HG02981 (cell line): ENCODE results near the gene WWC1.
"Not testable (repeated sequence)": the region's sequence is repeated elsewhere in the genome, so short reads cannot be mapped to it uniquely, and the experiment has no call there.

Experiments
- ATAC-seq: cut with Tn5 transposase; IDR thresholded peaks from one replicate; pipeline ENCODE4 v1.9.1; 2021; ENCODE audit warnings: mild to moderate bottlenecking, moderate library complexity; ENCODE audit not compliant: unreplicated experiment

Gene WWC1

DNA sequence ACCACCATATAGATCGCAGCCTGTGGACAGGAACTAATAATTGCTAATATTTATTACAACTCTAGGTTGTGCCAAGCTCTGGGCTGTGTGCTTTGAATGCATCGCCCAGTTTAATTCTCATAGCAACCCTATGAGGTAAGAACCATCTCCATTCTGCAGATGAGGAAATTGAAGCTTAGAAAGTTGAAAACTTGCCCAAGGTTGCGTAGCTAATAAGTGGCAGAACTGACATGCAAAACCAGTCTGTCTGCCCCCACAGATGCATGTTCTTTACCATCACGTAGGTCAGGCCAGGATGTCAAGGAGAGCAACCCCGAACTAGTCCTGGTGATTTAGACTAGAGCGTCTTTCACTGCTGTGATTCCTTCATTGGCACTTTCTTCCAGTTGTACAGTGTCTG is 15.6 kb downstream of the WWC1 start:
- no peak for ATAC-seq

DNA sequence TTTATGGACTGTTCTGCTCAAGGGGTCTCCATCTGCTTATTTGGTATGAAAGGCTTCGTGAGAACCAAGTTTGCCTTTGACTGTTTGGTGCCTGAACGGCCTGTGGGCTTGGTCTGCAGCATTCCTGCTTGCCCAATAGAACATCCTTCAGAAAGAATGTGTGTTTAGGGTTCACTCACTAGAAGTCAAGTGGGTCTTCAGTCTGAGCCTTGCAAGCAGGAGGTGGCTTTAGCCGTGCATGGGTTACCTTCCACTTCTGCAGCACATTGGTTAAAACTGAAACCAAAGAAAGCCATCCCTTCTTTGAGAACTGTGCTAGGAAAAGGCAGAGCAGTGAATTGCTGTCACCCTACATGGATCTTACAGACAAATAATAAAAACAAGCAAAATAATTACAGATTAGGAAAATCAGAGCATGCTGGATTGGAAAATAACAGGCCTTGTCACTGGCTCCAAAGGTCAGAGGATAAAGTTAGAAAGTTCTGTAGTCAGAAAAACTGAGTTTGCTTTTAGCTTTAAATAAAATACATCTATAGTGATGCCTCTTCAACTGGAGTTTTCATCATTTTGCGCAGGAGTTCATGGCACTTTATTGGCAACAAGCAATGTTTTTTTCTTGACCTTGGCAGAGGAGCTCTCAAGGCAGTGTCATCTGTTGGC is 16.6 kb downstream of the WWC1 start:
- no peak for ATAC-seq

DNA sequence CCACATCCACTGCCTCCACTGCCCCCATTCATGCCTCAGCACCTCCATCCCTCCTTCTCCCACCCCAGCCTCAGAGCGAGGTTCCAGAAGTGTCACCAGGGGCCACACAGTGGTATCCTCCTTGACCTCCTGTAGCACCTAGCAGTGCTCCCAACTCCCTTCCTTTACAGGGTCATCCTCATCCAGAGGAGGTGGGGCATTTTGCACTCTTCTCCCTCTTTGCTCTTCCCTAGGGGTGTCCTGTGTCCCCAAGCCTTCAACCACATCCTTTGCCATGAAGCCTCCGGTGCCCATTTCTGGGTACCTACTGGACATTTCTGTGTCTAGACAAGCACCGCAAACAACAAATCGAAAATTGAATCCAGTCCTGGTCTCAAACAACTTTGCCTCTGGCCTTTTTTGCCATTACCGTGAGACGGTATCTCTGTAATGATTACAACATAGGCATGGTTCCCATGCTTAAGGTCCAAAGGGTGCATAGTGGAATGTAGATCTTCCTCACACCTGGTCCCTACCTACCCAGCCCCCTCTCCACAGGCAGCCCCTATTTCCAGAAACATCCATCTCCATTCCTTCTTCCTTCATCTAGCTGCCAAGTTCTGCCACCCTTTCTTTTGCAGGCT is 17.6 kb downstream of the WWC1 start:
- no peak for ATAC-seq

DNA sequence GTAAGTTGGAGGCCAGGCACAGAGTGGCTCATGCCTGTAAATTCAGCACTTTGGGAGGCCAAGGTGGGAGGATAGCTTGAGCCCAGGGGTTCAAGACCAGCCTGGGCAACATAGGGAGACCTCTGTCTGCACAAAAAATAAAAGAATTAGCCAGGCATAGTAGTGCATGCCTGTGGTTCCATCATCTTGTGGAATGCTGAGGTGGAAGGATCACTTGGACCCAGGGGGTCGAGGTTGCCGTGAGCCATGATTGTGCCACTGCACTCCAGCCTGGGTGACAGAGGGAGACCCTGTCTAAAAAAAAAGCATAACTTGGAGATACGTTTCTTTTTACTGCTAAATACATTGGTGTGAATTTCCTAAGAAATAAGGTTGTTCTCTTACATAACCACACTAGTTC is 19.1 kb downstream of the WWC1 start:
- ATAC-seq = not testable (repeated sequence)

DNA sequence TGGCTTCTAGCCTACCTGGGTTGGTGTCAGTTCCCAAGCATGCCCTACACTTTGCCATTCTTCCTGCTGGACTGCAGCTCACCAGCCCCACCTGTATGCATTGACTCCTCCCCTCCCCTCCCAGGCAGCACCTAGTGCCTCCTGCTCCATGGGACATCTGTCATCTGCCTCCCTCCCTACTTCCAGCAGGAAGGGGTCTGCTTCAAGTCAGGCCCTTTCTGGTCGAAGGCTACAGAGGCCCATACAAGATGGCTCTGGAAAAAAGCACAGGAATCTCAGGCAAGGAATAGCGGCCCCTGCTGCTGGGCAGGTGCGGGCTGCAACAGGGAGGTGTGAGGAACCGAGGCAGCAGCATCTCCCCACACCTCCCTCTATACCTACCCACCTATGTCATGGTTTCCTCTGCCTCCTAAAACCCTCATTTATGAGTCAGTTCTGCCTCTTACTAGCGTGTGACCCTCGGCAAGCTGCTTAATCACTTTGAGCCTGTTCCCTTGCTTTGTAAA is 19.7 kb downstream of the WWC1 start:
- ATAC-seq = no peak

DNA sequence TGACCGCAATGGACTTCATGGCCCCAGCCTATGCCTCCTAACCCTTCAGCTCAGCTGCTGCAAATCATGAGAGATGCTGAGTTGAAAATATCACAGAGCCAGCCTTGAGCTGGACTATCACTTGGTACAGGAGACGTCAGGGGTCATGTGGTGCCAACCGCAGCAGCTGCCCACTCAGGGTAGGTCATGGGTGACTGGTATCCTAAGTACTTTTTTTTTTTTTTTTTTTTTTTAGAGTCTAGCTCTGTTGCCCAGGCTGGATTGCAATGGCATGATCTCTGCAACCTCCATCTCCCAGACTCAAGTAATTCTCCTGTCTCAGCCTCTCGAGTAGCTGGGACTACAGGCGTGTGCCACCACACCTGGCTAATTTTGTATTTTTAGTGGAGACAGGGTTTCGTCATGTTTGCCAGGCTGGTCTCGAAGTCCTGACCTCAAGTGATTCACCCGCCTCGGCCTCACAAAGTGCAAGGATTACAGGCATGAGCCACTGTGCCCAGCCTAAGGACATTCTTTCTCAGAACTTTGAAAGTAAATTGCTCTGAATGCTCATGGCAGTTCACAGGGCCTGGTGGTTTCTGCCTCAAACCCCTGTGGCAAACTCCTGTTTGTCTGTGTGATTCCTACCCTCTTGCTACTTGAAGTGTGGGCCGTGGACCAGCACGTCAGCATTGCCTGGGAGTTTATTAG is 21.3 kb downstream of the WWC1 start:
- no peak for ATAC-seq

DNA sequence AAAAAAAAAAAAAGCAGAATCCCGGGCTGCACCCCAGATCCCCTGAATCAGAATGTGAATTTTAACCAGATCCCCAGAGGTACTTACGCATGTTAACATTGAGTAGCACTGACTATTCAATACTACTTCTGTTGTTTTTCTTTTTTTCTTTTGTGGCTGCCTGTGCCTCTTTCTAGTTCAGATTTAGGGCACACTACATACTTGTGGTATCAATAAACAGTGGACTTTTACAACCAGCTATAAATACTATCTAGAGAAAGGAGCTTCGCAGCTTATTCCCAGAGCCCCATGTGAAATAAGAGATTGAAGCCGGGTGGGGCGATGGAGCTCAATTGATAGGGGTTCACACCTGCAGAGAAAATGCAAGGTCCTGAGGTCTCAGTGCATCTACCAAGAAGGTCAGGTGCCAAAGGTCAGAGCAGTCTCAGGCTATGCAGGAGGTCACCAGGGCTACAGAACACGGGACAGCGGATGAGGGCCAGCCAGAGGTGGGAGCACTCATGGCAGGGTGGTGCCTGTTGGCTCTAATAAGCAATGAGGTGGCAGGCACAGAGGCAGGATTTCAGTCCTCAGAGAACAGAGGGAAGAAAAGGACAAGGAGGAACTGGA is 22.3 kb downstream of the WWC1 start:
- ATAC-seq = no peak

DNA sequence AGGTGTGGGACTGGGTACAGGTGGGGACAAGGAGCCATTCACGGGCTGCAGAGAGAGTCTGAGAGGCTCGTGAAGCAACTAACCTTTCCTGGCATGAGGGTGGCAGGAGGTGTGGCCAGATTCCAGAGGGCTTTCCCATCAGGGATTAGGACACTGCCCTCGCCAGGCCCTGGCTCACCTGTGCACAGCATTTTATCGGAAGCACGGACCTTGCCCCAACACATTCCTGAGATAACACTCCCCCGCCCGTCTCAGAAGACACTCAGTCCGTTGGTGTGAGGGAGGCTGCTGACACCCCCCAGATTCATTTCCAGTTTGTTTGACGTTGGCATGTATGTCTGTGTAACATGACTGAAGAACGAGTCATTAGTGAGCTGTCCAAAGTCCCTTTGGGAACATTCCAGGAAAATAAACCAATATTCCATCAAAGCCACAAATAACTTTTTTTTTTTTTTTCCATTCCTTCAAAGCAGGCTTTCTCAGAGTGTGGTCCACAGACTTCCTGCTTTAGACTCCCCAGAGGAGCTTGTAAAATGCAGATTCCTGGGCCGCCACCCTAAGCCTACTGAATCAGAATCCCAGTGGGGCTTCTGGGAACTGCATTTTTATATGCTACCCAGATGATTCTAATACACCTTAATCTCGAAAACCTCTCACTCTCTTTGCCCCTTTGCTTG is 23.4 kb downstream of the WWC1 start:
- ATAC-seq = no peak

DNA sequence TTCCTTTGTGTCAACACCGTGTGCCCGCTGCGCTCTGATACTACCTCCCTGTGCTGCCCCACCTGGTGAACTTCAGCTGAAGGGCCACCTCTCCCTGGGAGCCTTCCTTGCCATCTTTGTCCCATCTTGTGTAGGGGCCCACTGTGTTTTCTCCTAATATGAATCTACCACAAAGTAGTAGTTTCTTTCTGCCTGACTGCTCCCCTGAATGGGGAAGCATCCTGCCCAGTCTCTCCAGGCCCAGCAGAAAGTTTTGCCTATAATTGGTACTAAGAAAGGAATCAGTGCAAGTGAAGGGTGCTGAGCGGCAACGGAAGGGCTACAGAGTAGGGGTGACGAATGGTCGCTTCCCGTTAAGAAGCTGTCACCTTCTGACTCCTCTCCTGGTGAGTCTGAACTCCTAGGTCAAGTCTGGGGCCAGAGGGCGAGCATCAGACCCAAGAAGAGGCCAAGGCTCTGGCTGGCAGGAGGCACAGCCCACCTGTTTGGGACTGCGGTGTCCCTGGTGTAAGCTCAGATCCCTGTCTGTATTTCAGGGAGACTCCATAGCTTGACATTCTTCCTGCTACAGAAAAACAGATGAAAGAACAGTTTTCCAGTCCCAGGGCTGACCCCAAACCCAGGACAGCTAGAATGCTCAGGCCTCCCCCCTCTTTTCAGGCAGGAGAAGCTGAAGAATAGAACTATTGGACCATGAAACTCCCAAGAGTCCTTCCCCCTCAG is 24.1 kb downstream of the WWC1 start:
- ATAC-seq = no peak

DNA sequence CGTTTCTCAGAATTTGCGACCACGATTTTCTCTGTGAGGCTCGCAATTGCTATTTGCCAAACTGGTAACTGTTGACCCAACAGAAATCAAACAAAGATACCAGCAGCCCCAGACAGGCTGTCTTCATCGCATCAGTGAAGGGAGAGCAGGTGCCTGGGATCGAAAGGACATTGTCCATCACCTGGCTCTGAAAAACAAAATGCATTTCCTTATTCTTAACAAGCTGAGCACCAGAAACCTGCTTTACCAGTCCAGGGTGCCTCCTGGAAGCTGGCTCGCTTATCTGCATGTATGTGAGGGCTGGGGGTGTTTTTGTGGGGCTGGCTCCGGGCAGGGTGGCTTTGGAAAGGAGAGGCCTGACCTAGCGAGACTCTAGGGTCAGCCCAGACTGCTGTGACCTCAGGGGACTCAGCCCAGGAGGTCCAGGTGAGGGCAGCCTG is 24.7 kb downstream of the WWC1 start:
- ATAC-seq = no peak

DNA sequence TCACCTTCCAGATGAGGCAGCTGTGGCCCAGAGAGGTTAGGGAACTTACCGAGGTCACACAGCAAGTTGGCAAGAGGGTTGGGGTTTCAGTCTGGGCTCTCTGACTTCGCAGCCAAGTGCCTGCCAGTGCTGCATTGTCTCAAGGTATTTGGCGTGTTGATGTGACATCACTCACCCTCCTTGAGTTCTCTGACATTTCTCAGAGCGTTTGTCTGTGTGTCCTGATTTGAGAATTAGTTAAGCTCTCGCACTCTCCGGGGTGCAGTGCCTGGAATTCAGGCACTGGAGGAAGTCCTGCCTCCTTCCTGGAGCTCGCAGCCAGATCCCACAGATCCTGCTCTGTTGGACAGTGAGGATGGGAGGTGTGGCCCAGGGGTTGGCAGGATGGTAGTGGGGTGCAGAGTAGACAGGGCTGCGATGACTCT is 25.7 kb downstream of the WWC1 start:
- ATAC-seq = no peak

DNA sequence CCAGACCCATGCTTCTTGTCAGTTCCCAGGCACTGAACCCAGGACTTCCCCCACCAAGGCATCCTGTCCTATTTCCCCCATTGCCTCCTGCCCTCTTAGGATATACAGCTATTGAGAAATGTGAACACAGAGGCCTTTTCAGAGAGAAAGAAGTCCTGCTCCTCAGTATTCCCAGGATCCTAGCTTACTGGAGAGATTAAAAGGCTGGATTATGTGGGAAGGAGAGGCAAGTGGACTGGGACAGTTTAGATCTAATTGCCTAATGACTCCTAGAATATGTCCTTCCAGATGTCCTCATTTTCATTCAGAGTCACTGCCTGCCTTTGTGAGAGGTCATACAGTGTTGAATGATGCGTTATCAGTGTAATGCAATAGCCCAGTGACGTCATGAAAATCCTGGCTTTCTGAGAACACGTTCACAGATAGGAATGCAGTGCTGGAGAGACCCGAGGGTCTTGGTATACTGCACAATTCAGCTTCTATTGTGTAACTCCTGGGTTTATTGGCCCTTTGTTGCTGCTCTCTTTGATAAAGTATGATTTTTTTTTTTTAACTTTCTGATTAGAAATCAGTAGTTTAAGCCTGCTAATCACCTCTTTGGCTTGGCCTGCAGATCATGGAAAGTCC is 26.2 kb downstream of the WWC1 start:
- ATAC-seq = no peak

DNA sequence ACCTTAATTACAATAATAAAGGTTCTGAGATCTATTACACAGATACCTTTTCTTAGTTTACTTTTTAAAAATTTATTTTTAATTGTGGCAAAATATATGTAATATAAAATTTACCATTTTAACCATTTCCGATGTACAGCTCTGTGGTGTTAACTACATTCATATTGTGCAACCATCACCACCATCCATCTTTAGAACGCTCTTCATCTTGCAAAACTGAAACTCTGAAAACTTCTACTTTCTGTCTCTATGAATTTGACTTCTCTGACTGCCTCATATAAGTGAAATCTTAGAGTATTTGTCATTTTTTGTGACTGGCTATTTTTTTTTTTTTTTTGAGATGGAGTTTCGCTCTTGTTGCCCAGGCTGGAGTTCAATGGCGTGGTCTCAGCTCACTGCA is 26.8 kb downstream of the WWC1 start:
- ATAC-seq = no peak

DNA sequence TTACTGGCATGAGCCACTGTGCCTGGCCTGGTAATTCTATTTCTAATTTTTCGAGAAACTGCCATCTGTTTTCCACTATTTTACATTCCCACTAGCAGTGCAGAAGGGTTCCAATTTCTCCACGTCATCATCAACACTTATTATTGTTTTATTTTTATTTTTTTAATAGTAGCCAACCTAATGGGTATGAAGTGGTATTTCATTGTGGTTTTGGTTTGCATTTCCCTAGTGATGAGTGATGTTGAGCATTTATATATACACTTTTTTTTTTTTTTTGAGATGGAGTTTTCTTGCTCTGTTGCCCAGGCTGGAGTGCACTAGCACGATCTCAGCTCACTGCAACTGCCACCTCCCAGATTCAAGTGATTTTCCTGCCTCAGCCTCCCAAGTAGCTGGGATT is 28.3 kb downstream of the WWC1 start:
- no peak for ATAC-seq

DNA sequence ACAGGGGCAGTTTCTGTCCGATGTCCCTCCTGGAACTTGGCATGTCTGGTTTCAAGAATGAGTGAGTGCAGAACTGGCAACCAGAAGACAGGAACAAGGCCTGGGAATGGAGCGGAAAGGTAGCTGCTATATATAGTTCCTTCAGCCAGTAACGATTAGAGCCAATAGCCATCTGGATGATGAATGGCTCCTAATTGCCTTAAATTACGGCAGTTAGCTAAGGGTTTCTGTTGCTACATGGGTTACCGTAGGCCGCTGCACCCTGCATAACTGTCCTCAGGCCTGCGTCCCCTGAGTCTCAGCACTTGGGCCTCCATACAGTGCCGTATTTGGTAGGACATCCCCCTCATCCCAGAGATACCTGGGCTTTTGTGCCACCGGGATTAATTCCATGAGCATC is 29.4 kb downstream of the WWC1 start:
- ATAC-seq = no peak

DNA sequence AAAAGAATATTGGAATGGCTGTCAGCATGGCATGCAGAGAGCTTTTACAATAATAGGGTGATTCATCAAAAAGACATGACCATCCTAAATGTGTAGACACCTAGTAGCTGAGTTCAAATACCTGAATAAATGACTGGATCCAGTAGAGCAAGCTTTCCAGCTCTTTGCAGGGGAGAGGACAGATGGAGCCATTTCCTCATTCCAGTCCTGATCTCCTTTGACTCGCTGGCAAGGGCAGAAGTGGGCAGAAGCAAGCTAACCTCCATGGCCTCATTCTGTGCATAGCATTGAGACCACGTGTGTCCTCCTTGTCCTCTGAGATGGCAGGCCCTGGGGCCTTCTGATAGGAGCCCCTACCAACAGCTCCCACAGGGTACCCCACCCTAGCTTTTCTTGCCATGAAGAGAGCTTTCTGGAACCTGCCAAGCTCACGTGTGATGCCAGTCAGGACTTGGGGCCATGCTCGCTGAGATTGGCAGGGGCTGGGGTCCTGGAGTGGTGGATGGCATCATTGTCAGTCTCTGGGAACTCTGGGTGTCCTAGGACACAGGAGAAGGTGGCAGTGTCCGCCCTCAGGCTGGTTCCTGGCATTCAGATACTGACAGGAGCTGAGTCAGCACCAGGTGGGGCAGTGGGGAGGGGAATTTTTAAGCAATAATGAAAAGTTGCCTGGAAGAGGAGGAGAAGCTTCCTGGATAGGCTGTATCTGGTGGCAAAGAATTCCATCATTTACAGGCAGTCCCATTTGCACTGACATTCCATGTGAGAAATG is 33.6 kb downstream of the WWC1 start:
- no peak for ATAC-seq

DNA sequence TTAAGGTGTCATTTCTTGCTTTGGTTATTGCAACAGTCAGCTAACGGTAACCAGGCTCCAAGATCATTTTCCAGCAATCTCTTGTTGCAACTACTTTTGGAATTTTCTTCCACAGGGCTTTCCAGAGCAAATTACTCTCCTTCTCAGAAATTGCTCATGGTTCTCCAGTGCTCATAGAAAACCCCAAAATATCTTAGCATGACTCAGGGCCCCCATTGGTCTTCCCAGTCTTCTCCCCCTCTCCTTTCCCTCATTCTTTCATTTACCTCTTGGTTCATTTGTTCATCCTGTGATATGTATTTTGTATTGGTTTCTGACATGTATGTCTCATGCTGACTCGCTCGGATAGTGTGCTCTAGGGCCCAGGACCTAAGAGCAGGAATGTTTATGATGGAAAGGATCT is 35.6 kb downstream of the WWC1 start:
- no peak for ATAC-seq

DNA sequence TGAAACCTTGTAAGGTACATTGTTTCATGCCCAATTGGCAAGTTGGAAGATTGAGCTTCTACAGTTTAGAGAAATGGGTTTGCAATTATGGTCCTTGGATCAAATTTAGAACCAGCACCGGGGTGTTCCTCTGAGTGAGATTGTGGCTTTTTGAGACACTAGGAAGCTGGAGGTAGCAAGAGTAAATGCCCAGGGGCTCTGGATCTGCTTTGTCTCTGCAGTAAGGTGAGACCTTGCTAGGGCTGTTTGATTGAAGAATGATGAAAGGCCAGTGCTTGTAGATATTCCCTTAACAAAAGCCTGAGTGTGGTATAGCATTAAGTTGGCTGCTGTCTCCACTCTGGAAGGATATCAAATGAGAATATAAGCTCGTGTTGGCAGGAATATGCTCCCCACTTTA is 36.0 kb downstream of the WWC1 start:
- no peak for ATAC-seq

DNA sequence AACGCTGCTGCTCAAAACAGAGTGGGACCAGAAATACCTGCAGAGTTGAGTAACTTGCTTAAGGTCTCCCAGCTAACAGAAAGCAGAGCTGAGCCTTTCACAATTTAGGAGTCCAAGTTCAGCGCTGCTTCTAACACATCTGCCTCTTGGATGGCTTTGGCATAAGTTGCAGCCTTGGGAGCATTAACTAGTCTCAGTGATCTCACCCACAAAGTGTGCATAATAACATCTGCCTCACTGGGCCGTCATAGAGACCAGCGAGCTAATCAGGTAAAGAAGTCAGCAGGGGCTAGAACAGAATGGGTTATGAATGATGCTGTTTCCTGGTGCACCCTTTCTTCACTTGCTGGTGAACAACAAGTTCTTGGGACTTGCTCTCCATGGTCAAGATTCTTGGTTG is 36.5 kb downstream of the WWC1 start:
- no peak for ATAC-seq
